H1 (cell line): ENCODE data around the gene CEACAM20.

Experiments used
- CREB1 ChIP-seq: IDR thresholded peaks from 2 replicates; pipeline ENCODE4 v1.6.1; 2012; ENCODE audit warnings: inconsistent platforms
- EZH2 ChIP-seq: fragments of 200-600 bp; sonication (generic); IDR thresholded peaks from 2 replicates; pipeline ENCODE4 v1.7.1; 2012; ENCODE audit warnings: low read depth, mild to moderate bottlenecking, moderate library complexity, low read length, inconsistent platforms; ENCODE audit not compliant: severe bottlenecking
- YY1 ChIP-seq: IDR thresholded peaks from 2 replicates; pipeline ENCODE4 v1.6.1; 2011; ENCODE audit warnings: low read depth, mild to moderate bottlenecking, low read length
- ZNF274 ChIP-seq: IDR thresholded peaks from 2 replicates; pipeline ENCODE4 v1.7.0; 2012; ENCODE audit warnings: low read length, borderline replicate concordance; ENCODE audit errors: extremely low read depth
- TF ChIP-seq, protein P1 (sequence below), 3 experiments: IDR thresholded peaks; 1 replicate in 2 of 3; 2 replicates in 1 of 3; pipeline versions ENCODE4 v1.5.1 to v1.6.1; 2011; ENCODE audit warnings: low read length in 3 of 3, mild to moderate bottlenecking in 3 of 3, inconsistent platforms in 2 of 3, low read depth in 1 of 3, moderate library complexity in 1 of 3; ENCODE audit not compliant: insufficient read depth in 1 of 3; ENCODE audit errors: control extremely low read depth in 1 of 3

- no peak for TF ChIP-seq CREB1
- TF ChIP-seq YY1, result no peak
- TF ChIP-seq, protein P1, sequence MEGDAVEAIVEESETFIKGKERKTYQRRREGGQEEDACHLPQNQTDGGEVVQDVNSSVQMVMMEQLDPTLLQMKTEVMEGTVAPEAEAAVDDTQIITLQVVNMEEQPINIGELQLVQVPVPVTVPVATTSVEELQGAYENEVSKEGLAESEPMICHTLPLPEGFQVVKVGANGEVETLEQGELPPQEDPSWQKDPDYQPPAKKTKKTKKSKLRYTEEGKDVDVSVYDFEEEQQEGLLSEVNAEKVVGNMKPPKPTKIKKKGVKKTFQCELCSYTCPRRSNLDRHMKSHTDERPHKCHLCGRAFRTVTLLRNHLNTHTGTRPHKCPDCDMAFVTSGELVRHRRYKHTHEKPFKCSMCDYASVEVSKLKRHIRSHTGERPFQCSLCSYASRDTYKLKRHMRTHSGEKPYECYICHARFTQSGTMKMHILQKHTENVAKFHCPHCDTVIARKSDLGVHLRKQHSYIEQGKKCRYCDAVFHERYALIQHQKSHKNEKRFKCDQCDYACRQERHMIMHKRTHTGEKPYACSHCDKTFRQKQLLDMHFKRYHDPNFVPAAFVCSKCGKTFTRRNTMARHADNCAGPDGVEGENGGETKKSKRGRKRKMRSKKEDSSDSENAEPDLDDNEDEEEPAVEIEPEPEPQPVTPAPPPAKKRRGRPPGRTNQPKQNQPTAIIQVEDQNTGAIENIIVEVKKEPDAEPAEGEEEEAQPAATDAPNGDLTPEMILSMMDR (IDR thresholded peaks at IDR 0.05; ENCODE audit: control extremely low read depth in 1 of 3, insufficient read depth in 1 of 3, low read depth in 1 of 3, low read length in 3 of 3), result no peak
- TF ChIP-seq EZH2, result no peak
- TF ChIP-seq ZNF274, result no peak
These were observed 44.9 kb upstream of the CEACAM20 start for GRCh38 chr19:44574186-44574950.
